DLD1 (cell line): Measurements from ENCODE around the gene METTL6.
"Not testable (repeated sequence)": the region's sequence is repeated elsewhere in the genome, so short reads cannot be mapped to it uniquely, and the experiment has no call there.

Source experiments
- in situ Hi-C: cut with HindIII; loops from 2 replicates; pipeline ENCODE4 v1.10.0; 2017; ENCODE audit warnings: low sequenced_read_pairs

Gene METTL6

GRCh38 chr3:15451216-15452113, 24.1 kb upstream of the METTL6 start:
- in situ Hi-C loops = no loop called here

- in situ Hi-C loops = no loop called here
These were observed 23.3 kb upstream of the METTL6 start for GRCh38 chr3:15450438-15451215.

GRCh38 chr3:15449489-15450224, 22.3 kb upstream of the METTL6 start:
- in situ Hi-C loops = no loop called here

- in situ Hi-C loops = no loop called here
These were observed 16.6 kb upstream of the METTL6 start for GRCh38 chr3:15443826-15444524.

- in situ Hi-C loops = no loop called here
These were observed 13.5 kb upstream of the METTL6 start for GRCh38 chr3:15440891-15441290.

GRCh38 chr3:15439476-15439875, 12.1 kb upstream of the METTL6 start:
- in situ Hi-C loops = no loop called here

- in situ Hi-C loops = no loop called here
These were observed 11.6 kb upstream of the METTL6 start for GRCh38 chr3:15438983-15439382.

GRCh38 chr3:15436246-15436645, 8.9 kb upstream of the METTL6 start:
- in situ Hi-C loops = no loop called here

GRCh38 chr3:15434756-15435155, 7.4 kb upstream of the METTL6 start:
- in situ Hi-C loops = no loop called here

- in situ Hi-C loops = no loop called here
These were observed 6.2 kb upstream of the METTL6 start for GRCh38 chr3:15433531-15433930.

GRCh38 chr3:15431256-15431837, 4.0 kb upstream of the METTL6 start:
- in situ Hi-C loops = no loop called here

GRCh38 chr3:15430624-15431023, 3.3 kb upstream of the METTL6 start:
- in situ Hi-C loops = no loop called here

GRCh38 chr3:15429080-15429479, 1.7 kb upstream of the METTL6 start:
- in situ Hi-C loops = no loop called here

- in situ Hi-C loops = no loop called here
These were observed 1.2 kb upstream of the METTL6 start for GRCh38 chr3:15428539-15428938.

GRCh38 chr3:15427981-15428380, 637 bp upstream of the METTL6 start:
- in situ Hi-C loops = no loop called here

GRCh38 chr3:15426579-15427118, 695 bp downstream of the METTL6 start:
- in situ Hi-C loops = no loop called here

- in situ Hi-C loops = no loop called here
These were observed 6.5 kb downstream of the METTL6 start for GRCh38 chr3:15420871-15421270.

- in situ Hi-C loops = not testable (repeated sequence)
These were observed 16.4 kb downstream of the METTL6 start for GRCh38 chr3:15410966-15411365.

- in situ Hi-C loops = no loop called here
These were observed 17.6 kb downstream of the METTL6 start for GRCh38 chr3:15409774-15410173.

GRCh38 chr3:15409239-15409638, 18.1 kb downstream of the METTL6 start:
- in situ Hi-C loops = no loop called here
